Measurements from ENCODE around the gene NCAPG2.

NCAPG2 gene

GRCh38 chr7:158750702-158751101 is 46.1 kb upstream of the NCAPG2 start:
- no peak for TF ChIP-seq FOXP2 (optimal IDR thresholded peaks at IDR 0.05; ENCODE audit: borderline replicate concordance, extremely low read depth, extremely low read length, insufficient read depth)
- TF ChIP-seq, protein P1, sequence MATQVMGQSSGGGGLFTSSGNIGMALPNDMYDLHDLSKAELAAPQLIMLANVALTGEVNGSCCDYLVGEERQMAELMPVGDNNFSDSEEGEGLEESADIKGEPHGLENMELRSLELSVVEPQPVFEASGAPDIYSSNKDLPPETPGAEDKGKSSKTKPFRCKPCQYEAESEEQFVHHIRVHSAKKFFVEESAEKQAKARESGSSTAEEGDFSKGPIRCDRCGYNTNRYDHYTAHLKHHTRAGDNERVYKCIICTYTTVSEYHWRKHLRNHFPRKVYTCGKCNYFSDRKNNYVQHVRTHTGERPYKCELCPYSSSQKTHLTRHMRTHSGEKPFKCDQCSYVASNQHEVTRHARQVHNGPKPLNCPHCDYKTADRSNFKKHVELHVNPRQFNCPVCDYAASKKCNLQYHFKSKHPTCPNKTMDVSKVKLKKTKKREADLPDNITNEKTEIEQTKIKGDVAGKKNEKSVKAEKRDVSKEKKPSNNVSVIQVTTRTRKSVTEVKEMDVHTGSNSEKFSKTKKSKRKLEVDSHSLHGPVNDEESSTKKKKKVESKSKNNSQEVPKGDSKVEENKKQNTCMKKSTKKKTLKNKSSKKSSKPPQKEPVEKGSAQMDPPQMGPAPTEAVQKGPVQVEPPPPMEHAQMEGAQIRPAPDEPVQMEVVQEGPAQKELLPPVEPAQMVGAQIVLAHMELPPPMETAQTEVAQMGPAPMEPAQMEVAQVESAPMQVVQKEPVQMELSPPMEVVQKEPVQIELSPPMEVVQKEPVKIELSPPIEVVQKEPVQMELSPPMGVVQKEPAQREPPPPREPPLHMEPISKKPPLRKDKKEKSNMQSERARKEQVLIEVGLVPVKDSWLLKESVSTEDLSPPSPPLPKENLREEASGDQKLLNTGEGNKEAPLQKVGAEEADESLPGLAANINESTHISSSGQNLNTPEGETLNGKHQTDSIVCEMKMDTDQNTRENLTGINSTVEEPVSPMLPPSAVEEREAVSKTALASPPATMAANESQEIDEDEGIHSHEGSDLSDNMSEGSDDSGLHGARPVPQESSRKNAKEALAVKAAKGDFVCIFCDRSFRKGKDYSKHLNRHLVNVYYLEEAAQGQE (IDR thresholded peaks at IDR 0.05; ENCODE audit: insufficient read depth in 1 of 2, low read depth in 2 of 2, low read length in 2 of 2), result no peak
- TF ChIP-seq POLR2AphosphoS5 (IDR thresholded peaks at IDR 0.05; ENCODE audit: low read depth, low read length), result no peak
- TF ChIP-seq TAF1 (IDR thresholded peaks at IDR 0.05; ENCODE audit: borderline replicate concordance, insufficient read depth, low read length), result no peak
- no peak for TF ChIP-seq SIN3A (IDR thresholded peaks at IDR 0.05; ENCODE audit: borderline replicate concordance, insufficient read depth, low read length)

DNA sequence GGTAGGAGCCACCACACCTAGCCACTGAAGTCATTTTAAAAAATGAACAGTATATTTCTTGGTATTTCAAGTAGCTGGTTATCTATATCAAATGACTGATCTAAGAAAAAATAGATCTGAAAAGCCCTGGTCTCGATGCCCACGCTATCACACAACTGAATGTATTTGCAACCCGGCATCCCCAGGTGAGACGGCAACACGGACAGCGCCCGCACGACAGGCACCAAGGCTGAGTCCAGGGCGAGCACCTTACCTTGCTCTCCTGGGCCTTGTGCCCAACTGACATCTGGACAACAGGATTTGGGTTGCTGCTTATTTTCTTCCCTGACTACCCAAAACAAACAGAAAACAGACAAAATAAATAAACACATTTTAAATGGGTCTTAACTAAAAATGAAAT is 44.8 kb upstream of the NCAPG2 start:
- TF ChIP-seq POLR2AphosphoS5 (IDR thresholded peaks at IDR 0.05; ENCODE audit: low read depth, low read length) (no peak), SIN3A (IDR thresholded peaks at IDR 0.05; ENCODE audit: borderline replicate concordance, insufficient read depth, low read length) (no peak), FOXP2 (optimal IDR thresholded peaks at IDR 0.05; ENCODE audit: borderline replicate concordance, extremely low read depth, extremely low read length, insufficient read depth) (no peak), TAF1 (IDR thresholded peaks at IDR 0.05; ENCODE audit: borderline replicate concordance, insufficient read depth, low read length) (no peak)
- TF ChIP-seq, protein P1 (IDR thresholded peaks at IDR 0.05; ENCODE audit: insufficient read depth in 1 of 2, low read depth in 2 of 2, low read length in 2 of 2), result no peak

DNA sequence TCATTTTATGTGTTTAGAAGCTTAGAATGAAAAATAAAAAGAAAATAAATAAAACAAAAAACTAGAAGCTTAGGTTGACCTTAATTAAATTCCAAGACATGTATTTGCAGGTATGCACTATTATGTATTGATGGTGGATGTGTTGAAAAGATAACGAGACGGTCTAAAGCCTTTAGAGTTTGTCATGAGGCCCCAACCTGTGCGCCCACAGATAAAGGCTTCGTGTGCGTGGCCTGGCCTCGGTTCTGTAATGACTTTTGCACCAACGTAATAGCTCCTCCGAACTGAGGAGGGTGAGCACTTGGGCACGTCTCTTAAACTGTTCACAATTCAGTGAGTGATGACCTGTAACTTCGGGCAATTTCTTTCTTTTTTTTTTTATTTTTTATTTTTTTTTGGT is 43.7 kb upstream of the NCAPG2 start:
- TF ChIP-seq, protein P1 (IDR thresholded peaks at IDR 0.05; ENCODE audit: insufficient read depth in 1 of 2, low read depth in 2 of 2, low read length in 2 of 2), result no peak
- TF ChIP-seq TAF1 (IDR thresholded peaks at IDR 0.05; ENCODE audit: borderline replicate concordance, insufficient read depth, low read length) (no peak), POLR2AphosphoS5 (IDR thresholded peaks at IDR 0.05; ENCODE audit: low read depth, low read length) (no peak), SIN3A (IDR thresholded peaks at IDR 0.05; ENCODE audit: borderline replicate concordance, insufficient read depth, low read length) (no peak), FOXP2 (optimal IDR thresholded peaks at IDR 0.05; ENCODE audit: borderline replicate concordance, extremely low read depth, extremely low read length, insufficient read depth) (no peak)

GRCh38 chr7:158747408-158747807 is 42.8 kb upstream of the NCAPG2 start:
- TF ChIP-seq, protein P1 (IDR thresholded peaks at IDR 0.05; ENCODE audit: insufficient read depth in 1 of 2, low read depth in 2 of 2, low read length in 2 of 2), result no peak
- TF ChIP-seq SIN3A (IDR thresholded peaks at IDR 0.05; ENCODE audit: borderline replicate concordance, insufficient read depth, low read length), result no peak
- no peak for TF ChIP-seq POLR2AphosphoS5 (IDR thresholded peaks at IDR 0.05; ENCODE audit: low read depth, low read length)
- no peak for TF ChIP-seq TAF1 (IDR thresholded peaks at IDR 0.05; ENCODE audit: borderline replicate concordance, insufficient read depth, low read length)
- no peak for TF ChIP-seq FOXP2 (optimal IDR thresholded peaks at IDR 0.05; ENCODE audit: borderline replicate concordance, extremely low read depth, extremely low read length, insufficient read depth)

DNA sequence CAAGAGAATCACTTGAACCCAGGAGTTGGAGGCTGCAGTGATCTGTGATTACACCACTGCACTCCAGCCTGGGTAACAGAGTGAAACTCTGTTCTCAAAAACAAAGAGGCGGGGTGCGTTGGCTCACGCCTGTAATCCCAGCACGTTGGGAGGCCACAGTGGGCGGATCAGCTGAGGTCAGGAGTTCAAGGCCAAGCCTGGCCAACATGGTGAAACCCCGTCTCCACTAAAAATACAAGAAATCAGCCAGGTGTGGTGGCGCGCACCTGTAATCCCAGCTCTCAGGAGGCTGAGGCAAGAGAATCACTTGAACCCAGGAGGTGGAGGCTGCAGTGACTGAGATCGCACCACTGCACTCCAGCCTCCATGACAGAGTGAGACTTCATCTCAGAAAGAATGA is 42.4 kb upstream of the NCAPG2 start:
- TF ChIP-seq, protein P1 (IDR thresholded peaks at IDR 0.05; ENCODE audit: insufficient read depth in 1 of 2, low read depth in 2 of 2, low read length in 2 of 2), result no peak
- no peak for TF ChIP-seq TAF1 (IDR thresholded peaks at IDR 0.05; ENCODE audit: borderline replicate concordance, insufficient read depth, low read length)
- no peak for TF ChIP-seq SIN3A (IDR thresholded peaks at IDR 0.05; ENCODE audit: borderline replicate concordance, insufficient read depth, low read length)
- no peak for TF ChIP-seq POLR2AphosphoS5 (IDR thresholded peaks at IDR 0.05; ENCODE audit: low read depth, low read length)
- TF ChIP-seq FOXP2 (optimal IDR thresholded peaks at IDR 0.05; ENCODE audit: borderline replicate concordance, extremely low read depth, extremely low read length, insufficient read depth), result no peak

All from PFSK-1 (cell line).